ENCODE data around the gene MACROD2. TPM values are rescaled to one million over a fixed set of nuclear protein-coding genes. Genes with fewer than 3 reads are reported as not detected.

MACROD2 gene
- total RNA-seq, 1 experiment from 2014 or later, result 1.6 TPM

DNA sequence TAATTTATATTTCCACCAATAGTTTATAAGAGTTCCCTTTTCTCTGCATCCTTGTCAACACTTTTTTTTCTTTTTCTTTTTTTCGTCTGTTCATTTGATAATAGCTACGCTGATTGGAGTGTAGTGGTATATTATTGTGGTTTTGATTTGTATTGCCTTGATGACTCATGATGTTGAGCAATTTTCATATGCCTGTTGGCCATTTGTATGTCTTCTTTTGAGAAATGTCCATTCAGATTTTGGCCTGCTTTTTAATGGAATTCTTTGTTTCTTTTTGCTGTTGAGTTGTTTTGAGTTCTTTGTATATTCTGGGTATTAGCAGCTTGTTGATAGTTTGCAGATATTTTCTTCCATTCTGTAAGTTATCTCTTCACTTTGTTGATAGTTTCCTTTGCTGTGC, 1804.6 kb downstream of the MACROD2 start:
- TF ChIP-seq, protein P1, sequence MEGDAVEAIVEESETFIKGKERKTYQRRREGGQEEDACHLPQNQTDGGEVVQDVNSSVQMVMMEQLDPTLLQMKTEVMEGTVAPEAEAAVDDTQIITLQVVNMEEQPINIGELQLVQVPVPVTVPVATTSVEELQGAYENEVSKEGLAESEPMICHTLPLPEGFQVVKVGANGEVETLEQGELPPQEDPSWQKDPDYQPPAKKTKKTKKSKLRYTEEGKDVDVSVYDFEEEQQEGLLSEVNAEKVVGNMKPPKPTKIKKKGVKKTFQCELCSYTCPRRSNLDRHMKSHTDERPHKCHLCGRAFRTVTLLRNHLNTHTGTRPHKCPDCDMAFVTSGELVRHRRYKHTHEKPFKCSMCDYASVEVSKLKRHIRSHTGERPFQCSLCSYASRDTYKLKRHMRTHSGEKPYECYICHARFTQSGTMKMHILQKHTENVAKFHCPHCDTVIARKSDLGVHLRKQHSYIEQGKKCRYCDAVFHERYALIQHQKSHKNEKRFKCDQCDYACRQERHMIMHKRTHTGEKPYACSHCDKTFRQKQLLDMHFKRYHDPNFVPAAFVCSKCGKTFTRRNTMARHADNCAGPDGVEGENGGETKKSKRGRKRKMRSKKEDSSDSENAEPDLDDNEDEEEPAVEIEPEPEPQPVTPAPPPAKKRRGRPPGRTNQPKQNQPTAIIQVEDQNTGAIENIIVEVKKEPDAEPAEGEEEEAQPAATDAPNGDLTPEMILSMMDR (conservative IDR thresholded peaks at IDR 0.05), result no peak
- H4K5ac ChIP-seq (ENCODE audit: insufficient read length, low read depth, low read length), result no peak overlapping the region
- H3K23me2 ChIP-seq (ENCODE audit: insufficient read length, low read depth, low read length, poor library complexity, severe bottlenecking), result no peaks in the 10 kb centered on the region
- H3K4ac ChIP-seq (ENCODE audit: low read depth, low read length), result no peak overlapping the region
- H2AFZ ChIP-seq (ENCODE audit: low read length), result no peak overlapping the region
- H2BK120ac ChIP-seq (ENCODE audit: low read depth, low read length, poor library complexity, severe bottlenecking), result no peak overlapping the region
- Mint-ChIP-seq H3K27ac (no peak overlapping the region), H3K9me3 (peaks cover 4 to 8% of the 10 kb centered on the region in 2 experiments; a peak in 1 of 5 replicates), H3K4me3 (no peak overlapping the region), H3K4me1 (peaks cover 7 to 15% of the 10 kb centered on the region in 2 experiments), H3K36me3 (ENCODE audit: insufficient read depth in 1 of 3, low read depth in 3 of 3) (peaks cover 0 to 6% (median 0%) of the 10 kb centered on the region in 3 experiments; a peak in 2 of 7 replicates), H3K27me3 (ENCODE audit: low read depth) (no peaks in the 10 kb centered on the region)
- H3K27ac ChIP-seq (ENCODE audit: insufficient read length, low read depth, low read length), result no peak overlapping the region
- H4K8ac ChIP-seq (replicated peaks; ENCODE audit: insufficient read length, low read depth, low read length), result no peak overlapping the region
- no peak overlapping the region for H3K14ac ChIP-seq (ENCODE audit: insufficient read depth, low read length)
- no peak overlapping the region for H3K23ac ChIP-seq (ENCODE audit: insufficient read length, low read depth, low read length)
- no peaks in the 10 kb centered on the region for H4K20me1 ChIP-seq (ENCODE audit: control insufficient read depth, insufficient read depth, insufficient read length)
- no peaks in the 10 kb centered on the region for H3K79me1 ChIP-seq (ENCODE audit: insufficient read depth, low read depth, low read length, poor library complexity, severe bottlenecking)
- H2BK20ac ChIP-seq (ENCODE audit: low read depth, low read length, poor library complexity, severe bottlenecking), result no peak overlapping the region
- no CpG with 5 or more reads among the region's 2 CpGs for WGBS (ENCODE audit: extremely low coverage, insufficient read length, low lambda C conversion rate)
- H3T11ph ChIP-seq (ENCODE audit: low read length), result no peak overlapping the region
- H3K4me2 ChIP-seq (ENCODE audit: insufficient read depth, insufficient read length, low read length), result no peak overlapping the region
- H3K9ac ChIP-seq (ENCODE audit: extremely low read depth, insufficient read length, low read length), result no peak overlapping the region
- no peak overlapping the region for H3K18ac ChIP-seq (ENCODE audit: insufficient read length, low read depth, low read length)
- no peak overlapping the region for H3K56ac ChIP-seq (ENCODE audit: insufficient read length, low read depth, low read length)
- H3K79me2 ChIP-seq (ENCODE audit: insufficient read depth, low read length), result no peaks in the 10 kb centered on the region
- no peaks in the 10 kb centered on the region for H3K27me3 ChIP-seq (ENCODE audit: insufficient read depth, low read length)
- H2BK5ac ChIP-seq (ENCODE audit: insufficient read length, low read length), result no peak overlapping the region
- H2BK15ac ChIP-seq (ENCODE audit: low read depth, low read length), result no peak overlapping the region
- no peaks in the 10 kb centered on the region for H3K9me3 ChIP-seq (ENCODE audit: control insufficient read depth, low read depth, low read length)
- no peaks in the 10 kb centered on the region for H3K4me1 ChIP-seq (ENCODE audit: insufficient read depth, low read length)
- H2AK5ac ChIP-seq (ENCODE audit: insufficient read length, low read length), result no peak overlapping the region
- no peak for DNase-seq
- H2BK12ac ChIP-seq (ENCODE audit: insufficient read length, low read depth, low read length), result no peak overlapping the region
- no peak overlapping the region for H4K91ac ChIP-seq (ENCODE audit: insufficient read length, low read depth, low read length)

Measured in H9 (cell line).